Measurements from ENCODE around the gene KSR2.
"Not testable (repeated sequence)": the region's sequence is repeated elsewhere in the genome, so short reads cannot be mapped to it uniquely, and the experiment has no call there.

The KSR2 gene

GRCh38 chr12:117738233-117738632 lies 230.6 kb downstream of the KSR2 start:
- no peaks in the 10 kb centered on the region for H3K27me3 ChIP-seq (ENCODE audit: control insufficient read depth, insufficient read depth, low read length, poor library complexity, severe bottlenecking)
- no peak overlapping the region for H3K27ac ChIP-seq (ENCODE audit: insufficient read depth, low read depth, low read length, poor library complexity, severe bottlenecking)
- H3K36me3 ChIP-seq (ENCODE audit: control insufficient read depth, insufficient read depth, low read length), result no peaks in the 10 kb centered on the region
- WGBS, 2 experiments, result 89 to 93% methylated on average over 6 of the region's 6 CpGs
- no peak overlapping the region for H3K4me3 ChIP-seq (ENCODE audit: insufficient read depth, low read depth, low read length)
- no peaks in the 10 kb centered on the region for H3K9me3 ChIP-seq (ENCODE audit: control insufficient read depth, low read length)
- H3K4me1 ChIP-seq (ENCODE audit: control insufficient read depth, insufficient read depth, low read length), result no peaks in the 10 kb centered on the region

GRCh38 chr12:117733549-117733805 lies 235.3 kb downstream of the KSR2 start:
- H3K9me3 ChIP-seq (ENCODE audit: control insufficient read depth, low read length), result peaks cover 2% of the 10 kb centered on the region
- H3K36me3 ChIP-seq (ENCODE audit: control insufficient read depth, insufficient read depth, low read length), result no peaks in the 10 kb centered on the region
- no peak overlapping the region for H3K27ac ChIP-seq (ENCODE audit: insufficient read depth, low read depth, low read length, poor library complexity, severe bottlenecking)
- no peaks in the 10 kb centered on the region for H3K27me3 ChIP-seq (ENCODE audit: control insufficient read depth, insufficient read depth, low read length, poor library complexity, severe bottlenecking)
- no peak overlapping the region for H3K4me3 ChIP-seq (ENCODE audit: insufficient read depth, low read depth, low read length)
- 88 to 91% methylated on average over 1 of the region's 1 CpG for WGBS, 2 experiments
- H3K4me1 ChIP-seq (ENCODE audit: control insufficient read depth, insufficient read depth, low read length), result no peaks in the 10 kb centered on the region

- H3K9me3 ChIP-seq (ENCODE audit: control insufficient read depth, low read length), result peaks cover 2% of the 10 kb centered on the region
- H3K27me3 ChIP-seq (ENCODE audit: control insufficient read depth, insufficient read depth, low read length, poor library complexity, severe bottlenecking), result no peaks in the 10 kb centered on the region
- no peak overlapping the region for H3K4me3 ChIP-seq (ENCODE audit: insufficient read depth, low read depth, low read length)
- no peaks in the 10 kb centered on the region for H3K4me1 ChIP-seq (ENCODE audit: control insufficient read depth, insufficient read depth, low read length)
- H3K36me3 ChIP-seq (ENCODE audit: control insufficient read depth, insufficient read depth, low read length), result no peaks in the 10 kb centered on the region
- no peak overlapping the region for H3K27ac ChIP-seq (ENCODE audit: insufficient read depth, low read depth, low read length, poor library complexity, severe bottlenecking)
- WGBS, 2 experiments, result 91 to 95% methylated on average over 13 of the region's 13 CpGs
These were observed 235.8 kb downstream of the KSR2 start for GRCh38 chr12:117732761-117733548.

GRCh38 chr12:117731131-117731530 lies 237.7 kb downstream of the KSR2 start:
- not testable (repeated sequence) for H3K9me3 ChIP-seq (ENCODE audit: control insufficient read depth, low read length); H3K36me3 ChIP-seq (ENCODE audit: control insufficient read depth, insufficient read depth, low read length); H3K4me1 ChIP-seq (ENCODE audit: control insufficient read depth, insufficient read depth, low read length); H3K27ac ChIP-seq (ENCODE audit: insufficient read depth, low read depth, low read length, poor library complexity, severe bottlenecking); H3K4me3 ChIP-seq (ENCODE audit: insufficient read depth, low read depth, low read length); H3K27me3 ChIP-seq (ENCODE audit: control insufficient read depth, insufficient read depth, low read length, poor library complexity, severe bottlenecking)
- WGBS, 2 experiments, result 93 to 95% methylated on average over 32 of the region's 32 CpGs

GRCh38 chr12:117727301-117727700 lies 241.5 kb downstream of the KSR2 start:
- Histone ChIP-seq H3K4me1 (ENCODE audit: control insufficient read depth, insufficient read depth, low read length) (no peaks in the 10 kb centered on the region), H3K27ac (ENCODE audit: insufficient read depth, low read depth, low read length, poor library complexity, severe bottlenecking) (no peak overlapping the region), H3K36me3 (ENCODE audit: control insufficient read depth, insufficient read depth, low read length) (no peaks in the 10 kb centered on the region), H3K4me3 (ENCODE audit: insufficient read depth, low read depth, low read length) (no peak overlapping the region), H3K9me3 (ENCODE audit: control insufficient read depth, low read length) (peaks cover 2% of the 10 kb centered on the region), H3K27me3 (ENCODE audit: control insufficient read depth, insufficient read depth, low read length, poor library complexity, severe bottlenecking) (no peaks in the 10 kb centered on the region)
- WGBS, 2 experiments, result 83% methylated on average over 1 of the region's 1 CpG

GRCh38 chr12:117724543-117724942 lies 244.2 kb downstream of the KSR2 start:
- whole genome bisulfite sequencing, 2 experiments, result 86 to 93% methylated on average over 3 of the region's 4 CpGs

GRCh38 chr12:117718559-117718958 lies 250.2 kb downstream of the KSR2 start:
- H3K4me3 ChIP-seq (ENCODE audit: insufficient read depth, low read depth, low read length), result no peak overlapping the region
- H3K27ac ChIP-seq (ENCODE audit: insufficient read depth, low read depth, low read length, poor library complexity, severe bottlenecking), result no peak overlapping the region
- H3K36me3 ChIP-seq (ENCODE audit: control insufficient read depth, insufficient read depth, low read length), result no peaks in the 10 kb centered on the region
- 90 to 91% methylated on average over 4 of the region's 4 CpGs for WGBS, 2 experiments
- H3K4me1 ChIP-seq (ENCODE audit: control insufficient read depth, insufficient read depth, low read length), result no peaks in the 10 kb centered on the region
- H3K9me3 ChIP-seq (ENCODE audit: control insufficient read depth, low read length), result no peaks in the 10 kb centered on the region
- no peaks in the 10 kb centered on the region for H3K27me3 ChIP-seq (ENCODE audit: control insufficient read depth, insufficient read depth, low read length, poor library complexity, severe bottlenecking)

More at GRCh38 chr12:117724543-117724942, 244.2 kb downstream of the KSR2 start:
- no peaks in the 10 kb centered on the region for H3K9me3 ChIP-seq (ENCODE audit: control insufficient read depth, low read length)
- H3K36me3 ChIP-seq (ENCODE audit: control insufficient read depth, insufficient read depth, low read length), result no peaks in the 10 kb centered on the region
- no peaks in the 10 kb centered on the region for H3K4me1 ChIP-seq (ENCODE audit: control insufficient read depth, insufficient read depth, low read length)
- H3K27me3 ChIP-seq (ENCODE audit: control insufficient read depth, insufficient read depth, low read length, poor library complexity, severe bottlenecking), result no peaks in the 10 kb centered on the region
- no peak overlapping the region for H3K27ac ChIP-seq (ENCODE audit: insufficient read depth, low read depth, low read length, poor library complexity, severe bottlenecking)
- H3K4me3 ChIP-seq (ENCODE audit: insufficient read depth, low read depth, low read length), result no peak overlapping the region

GRCh38 chr12:117718141-117718540 lies 250.6 kb downstream of the KSR2 start:
- Histone ChIP-seq H3K27ac (ENCODE audit: insufficient read depth, low read depth, low read length, poor library complexity, severe bottlenecking) (no peak overlapping the region), H3K27me3 (ENCODE audit: control insufficient read depth, insufficient read depth, low read length, poor library complexity, severe bottlenecking) (no peaks in the 10 kb centered on the region), H3K9me3 (ENCODE audit: control insufficient read depth, low read length) (no peaks in the 10 kb centered on the region), H3K4me1 (ENCODE audit: control insufficient read depth, insufficient read depth, low read length) (no peaks in the 10 kb centered on the region), H3K4me3 (ENCODE audit: insufficient read depth, low read depth, low read length) (no peak overlapping the region), H3K36me3 (ENCODE audit: control insufficient read depth, insufficient read depth, low read length) (no peaks in the 10 kb centered on the region)
- 94 to 97% methylated on average over 1 of the region's 1 CpG for WGBS, 2 experiments

GRCh38 chr12:117714203-117714602 lies 254.6 kb downstream of the KSR2 start:
- Histone ChIP-seq H3K9me3 (ENCODE audit: control insufficient read depth, low read length) (no peaks in the 10 kb centered on the region), H3K27me3 (ENCODE audit: control insufficient read depth, insufficient read depth, low read length, poor library complexity, severe bottlenecking) (no peaks in the 10 kb centered on the region), H3K36me3 (ENCODE audit: control insufficient read depth, insufficient read depth, low read length) (no peaks in the 10 kb centered on the region), H3K4me1 (ENCODE audit: control insufficient read depth, insufficient read depth, low read length) (no peaks in the 10 kb centered on the region), H3K27ac (ENCODE audit: insufficient read depth, low read depth, low read length, poor library complexity, severe bottlenecking) (no peak overlapping the region), H3K4me3 (ENCODE audit: insufficient read depth, low read depth, low read length) (no peak overlapping the region)
- WGBS, 2 experiments, result 68 to 72% methylated on average over 3 to 4 of the region's 4 CpGs

GRCh38 chr12:117710121-117710520 lies 258.7 kb downstream of the KSR2 start:
- H3K9me3 ChIP-seq (ENCODE audit: control insufficient read depth, low read length), result no peaks in the 10 kb centered on the region
- no peak overlapping the region for H3K27ac ChIP-seq (ENCODE audit: insufficient read depth, low read depth, low read length, poor library complexity, severe bottlenecking)
- no peaks in the 10 kb centered on the region for H3K36me3 ChIP-seq (ENCODE audit: control insufficient read depth, insufficient read depth, low read length)
- WGBS, 2 experiments, result 94 to 98% methylated on average over 9 of the region's 9 CpGs
- no peaks in the 10 kb centered on the region for H3K27me3 ChIP-seq (ENCODE audit: control insufficient read depth, insufficient read depth, low read length, poor library complexity, severe bottlenecking)
- H3K4me3 ChIP-seq (ENCODE audit: insufficient read depth, low read depth, low read length), result no peak overlapping the region
- no peaks in the 10 kb centered on the region for H3K4me1 ChIP-seq (ENCODE audit: control insufficient read depth, insufficient read depth, low read length)

- H3K9me3 ChIP-seq (ENCODE audit: control insufficient read depth, low read length), result no peaks in the 10 kb centered on the region
- no peak overlapping the region for H3K4me3 ChIP-seq (ENCODE audit: insufficient read depth, low read depth, low read length)
- WGBS, 2 experiments, result 91 to 93% methylated on average over 2 of the region's 2 CpGs
- no peak overlapping the region for H3K27ac ChIP-seq (ENCODE audit: insufficient read depth, low read depth, low read length, poor library complexity, severe bottlenecking)
- no peaks in the 10 kb centered on the region for H3K27me3 ChIP-seq (ENCODE audit: control insufficient read depth, insufficient read depth, low read length, poor library complexity, severe bottlenecking)
- no peaks in the 10 kb centered on the region for H3K36me3 ChIP-seq (ENCODE audit: control insufficient read depth, insufficient read depth, low read length)
- H3K4me1 ChIP-seq (ENCODE audit: control insufficient read depth, insufficient read depth, low read length), result no peaks in the 10 kb centered on the region
These were observed 260.9 kb downstream of the KSR2 start for GRCh38 chr12:117707861-117708260.

Data from ectodermal cell (in vitro differentiated cells).